Mucosa of stomach (tissue), 1 donor: ENCODE measurements around the gene BSDC1.

Source experiments
- H3K27me3 ChIP-seq: one replicate; pipeline ENCODE4 v1.7.0; 2013; ENCODE audit warnings: mild to moderate bottlenecking, low read length; ENCODE audit not compliant: control insufficient read depth, insufficient read depth
- H3K36me3 ChIP-seq: one replicate; pipeline ENCODE4 v1.7.0; 2013; ENCODE audit warnings: low read length; ENCODE audit not compliant: control insufficient read depth, insufficient read depth
- H3K4me1 ChIP-seq: one replicate; pipeline ENCODE4 v1.7.0; 2013; ENCODE audit warnings: mild to moderate bottlenecking, low read length; ENCODE audit not compliant: control insufficient read depth, insufficient read depth
- H3K4me3 ChIP-seq: one replicate; pipeline ENCODE4 v1.7.0; 2013; ENCODE audit warnings: low read length
- H3K9ac ChIP-seq: one replicate; pipeline ENCODE4 v1.7.0; 2013; ENCODE audit warnings: mild to moderate bottlenecking, low read length, moderate library complexity
- H3K9me3 ChIP-seq: one replicate; pipeline ENCODE4 v1.7.0; 2013; ENCODE audit warnings: mild to moderate bottlenecking, low read length, moderate library complexity; ENCODE audit not compliant: control insufficient read depth
- donor health status: Pancreatic carcinoma.

The BSDC1 gene

GRCh38 chr1:32352239-32352745 is 41.9 kb downstream of the BSDC1 start:
- H3K9ac ChIP-seq: peak overlapping the region; percentile 79
- no peaks in the 10 kb centered on the region for H3K36me3 ChIP-seq
- peaks cover 21% of the 10 kb centered on the region for H3K4me1 ChIP-seq
- no peaks in the 10 kb centered on the region for H3K9me3 ChIP-seq
- no peaks in the 10 kb centered on the region for H3K27me3 ChIP-seq
- peak overlapping the region; percentile 23 for H3K4me3 ChIP-seq

DNA sequence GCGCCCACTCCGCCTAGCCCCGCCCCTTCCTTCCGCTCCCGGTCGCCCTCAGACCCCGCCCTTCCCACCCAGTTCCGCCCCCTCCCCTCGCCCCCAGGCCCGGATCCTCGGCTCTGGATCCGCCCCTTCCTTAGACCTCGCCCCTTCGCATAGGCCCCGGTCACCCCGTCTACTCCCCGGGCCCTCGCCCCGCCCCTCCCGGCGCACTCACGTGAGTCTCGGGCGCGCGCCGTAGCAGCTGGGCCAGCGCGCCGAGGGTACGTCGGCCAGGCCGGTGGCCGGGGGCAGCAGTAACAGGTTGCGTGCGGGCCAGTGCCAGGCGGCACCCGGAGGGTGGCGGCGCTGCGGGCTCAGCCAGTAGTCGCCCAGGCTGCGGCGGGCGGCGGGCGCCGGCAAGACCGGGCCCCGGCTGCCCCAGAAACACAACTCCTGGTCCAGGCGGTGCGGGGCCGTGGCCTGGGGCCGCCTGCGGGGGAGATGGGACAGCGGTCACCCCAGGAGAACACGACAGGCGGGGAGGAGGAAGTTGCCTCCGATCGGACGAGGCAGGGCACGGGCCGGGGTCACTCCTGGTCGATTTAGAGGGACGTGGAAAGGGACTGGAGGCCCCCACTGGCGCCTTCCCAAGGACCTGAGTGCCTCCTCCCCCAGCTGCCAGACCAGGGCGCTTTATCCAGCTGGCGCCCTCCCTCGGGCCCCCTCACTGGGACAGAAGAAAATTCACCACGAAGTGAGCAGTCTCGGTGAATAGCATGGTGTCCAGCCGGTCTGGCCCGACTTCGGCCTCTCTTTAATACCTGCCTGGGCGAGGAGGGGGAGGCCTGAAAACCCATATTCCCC is 42.6 kb downstream of the BSDC1 start:
- H3K27me3 ChIP-seq: no peaks in the 10 kb centered on the region
- no peaks in the 10 kb centered on the region for H3K9me3 ChIP-seq
- H3K4me1 ChIP-seq: peaks cover 21% of the 10 kb centered on the region
- H3K4me3 ChIP-seq: peak overlapping the region; percentile 23
- no peaks in the 10 kb centered on the region for H3K36me3 ChIP-seq
- H3K9ac ChIP-seq: peak overlapping the region; percentile 79

DNA sequence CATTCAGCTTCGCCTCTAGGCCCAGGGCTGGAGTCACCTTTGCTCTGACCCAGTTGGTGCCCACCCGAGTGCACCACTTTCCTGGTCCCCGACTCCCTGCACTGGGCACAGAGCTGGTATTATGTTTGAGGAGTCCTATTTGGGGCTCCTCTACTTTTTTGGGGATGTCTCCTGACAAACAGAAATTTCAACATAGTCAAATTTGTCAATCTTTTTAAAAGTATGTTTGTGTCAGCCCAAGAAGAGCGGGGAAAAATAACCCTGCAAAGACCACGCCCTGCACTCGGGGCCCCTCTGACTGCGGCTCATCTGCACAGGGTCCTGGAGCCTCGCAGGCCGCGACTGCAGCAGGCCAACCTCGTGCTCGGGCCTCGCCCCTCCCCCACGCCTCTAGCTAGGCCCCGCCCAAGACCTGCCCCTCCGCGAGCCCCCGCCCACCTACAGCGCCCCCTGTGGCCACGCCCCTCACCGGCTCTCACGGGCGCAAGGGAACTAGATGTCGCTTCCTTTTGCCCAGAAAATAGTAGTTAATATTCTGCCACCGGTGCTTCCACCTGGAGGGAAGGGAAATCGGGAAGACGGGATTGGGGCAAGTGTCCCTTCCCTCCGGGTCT is 43.3 kb downstream of the BSDC1 start:
- Histone ChIP-seq H3K36me3 (no peaks in the 10 kb centered on the region), H3K9ac (peak overlapping the region; percentile 64), H3K9me3 (no peaks in the 10 kb centered on the region), H3K4me3 (peak overlapping the region; percentile 23), H3K27me3 (no peaks in the 10 kb centered on the region), H3K4me1 (peaks cover 21% of the 10 kb centered on the region)

- peaks cover 29% of the 10 kb centered on the region for H3K4me1 ChIP-seq
- H3K9me3 ChIP-seq: no peaks in the 10 kb centered on the region
- H3K4me3 ChIP-seq: no peak overlapping the region
- H3K9ac ChIP-seq: no peak overlapping the region
- no peaks in the 10 kb centered on the region for H3K36me3 ChIP-seq
- no peaks in the 10 kb centered on the region for H3K27me3 ChIP-seq
Measured at GRCh38 chr1:32349211-32349708, 45.0 kb downstream of the BSDC1 start.

GRCh38 chr1:32346532-32347157 is 47.6 kb downstream of the BSDC1 start:
- Histone ChIP-seq H3K4me3 (no peak overlapping the region), H3K36me3 (no peaks in the 10 kb centered on the region), H3K4me1 (peaks cover 18% of the 10 kb centered on the region), H3K9me3 (no peaks in the 10 kb centered on the region), H3K9ac (no peak overlapping the region), H3K27me3 (no peaks in the 10 kb centered on the region)

DNA sequence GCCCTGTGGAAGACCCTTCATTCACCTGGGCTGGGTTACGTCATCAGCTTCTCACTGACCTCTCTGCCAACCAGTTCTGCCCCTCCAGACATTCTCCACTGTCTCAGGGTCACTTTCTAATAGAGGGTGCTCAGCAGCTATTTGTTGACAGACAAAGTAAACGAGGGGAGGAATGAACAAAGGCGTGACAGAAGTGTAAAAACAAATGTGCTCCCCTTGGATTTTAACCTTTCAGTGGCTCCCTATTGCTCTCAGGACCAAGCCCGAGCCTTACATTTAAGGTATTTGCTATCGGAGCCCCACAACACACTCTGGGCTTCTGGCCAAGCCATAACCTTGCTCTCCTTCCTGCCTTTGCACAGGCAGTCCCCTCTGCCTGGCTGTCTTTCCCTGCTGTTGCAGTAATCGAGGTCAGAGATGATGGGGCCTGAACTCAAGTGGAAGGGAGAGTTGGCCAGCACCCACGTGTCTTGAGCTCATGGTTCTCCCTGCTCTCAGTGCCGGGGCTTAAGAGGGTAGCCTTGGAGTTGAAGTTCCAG is 48.9 kb downstream of the BSDC1 start:
- H3K27me3 ChIP-seq: no peaks in the 10 kb centered on the region
- peaks cover 20% of the 10 kb centered on the region for H3K4me1 ChIP-seq
- H3K9me3 ChIP-seq: no peaks in the 10 kb centered on the region
- H3K9ac ChIP-seq: no peak overlapping the region
- H3K4me3 ChIP-seq: no peak overlapping the region
- H3K36me3 ChIP-seq: no peaks in the 10 kb centered on the region

- H3K36me3 ChIP-seq: no peaks in the 10 kb centered on the region
- H3K9ac ChIP-seq: no peak overlapping the region
- no peak overlapping the region for H3K4me3 ChIP-seq
- H3K27me3 ChIP-seq: no peaks in the 10 kb centered on the region
- H3K4me1 ChIP-seq: peaks cover 37% of the 10 kb centered on the region
- H3K9me3 ChIP-seq: no peaks in the 10 kb centered on the region
Measured at GRCh38 chr1:32342704-32343103, 51.5 kb downstream of the BSDC1 start.

DNA sequence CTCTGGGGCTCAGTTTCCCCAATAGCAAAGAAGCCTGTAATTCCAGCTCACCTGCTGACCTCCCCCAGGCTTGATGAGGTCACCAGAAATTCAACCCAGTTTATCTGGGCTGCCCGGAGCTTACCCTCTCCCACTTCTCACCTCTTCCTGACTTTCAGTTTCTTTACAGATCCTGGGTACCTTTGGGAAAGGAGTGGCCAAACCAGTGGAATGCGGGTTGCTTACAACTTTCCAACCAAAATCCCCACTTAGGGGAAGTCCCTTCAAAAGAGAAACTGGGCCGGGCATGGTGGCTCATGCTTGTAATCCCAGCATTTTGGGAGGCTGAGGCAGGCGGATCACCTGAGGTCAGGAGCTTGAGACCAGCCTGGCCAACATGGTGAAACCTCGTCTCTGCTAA is 52.3 kb downstream of the BSDC1 start:
- H3K4me3 ChIP-seq: no peak overlapping the region
- no peak overlapping the region for H3K9ac ChIP-seq
- no peaks in the 10 kb centered on the region for H3K9me3 ChIP-seq
- H3K4me1 ChIP-seq: peaks cover 44% of the 10 kb centered on the region
- H3K27me3 ChIP-seq: no peaks in the 10 kb centered on the region
- no peaks in the 10 kb centered on the region for H3K36me3 ChIP-seq

DNA sequence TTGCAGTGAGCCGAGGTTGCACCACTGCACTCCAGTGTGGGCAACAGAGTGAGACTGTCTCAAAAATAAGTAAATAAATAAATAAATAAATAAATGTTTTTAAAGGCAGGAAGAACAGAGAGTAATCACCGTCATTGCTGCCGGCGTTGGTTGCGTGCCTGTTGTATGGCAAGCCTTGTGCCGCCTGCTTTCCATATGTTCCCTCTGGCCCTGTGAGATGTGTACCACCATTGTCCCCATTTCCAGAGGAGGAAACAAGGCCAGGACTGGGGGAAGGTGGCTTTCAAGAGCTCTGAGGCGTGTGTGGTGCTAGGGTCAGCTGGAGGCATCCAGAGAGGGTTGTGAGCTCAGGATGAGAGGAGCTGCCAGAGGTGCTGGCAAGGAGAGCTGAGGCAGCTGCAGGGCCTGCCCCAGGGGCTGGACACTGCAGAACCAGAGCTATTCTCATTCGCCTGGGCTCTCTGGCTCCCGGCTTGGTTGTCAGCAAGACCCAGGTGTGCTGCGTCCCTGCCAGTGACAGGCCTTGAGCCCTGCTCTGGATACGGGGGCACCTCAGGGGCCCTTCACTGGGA is 53.0 kb downstream of the BSDC1 start:
- Histone ChIP-seq H3K27me3 (no peaks in the 10 kb centered on the region), H3K36me3 (no peaks in the 10 kb centered on the region), H3K4me3 (no peak overlapping the region), H3K9me3 (no peaks in the 10 kb centered on the region), H3K9ac (no peak overlapping the region), H3K4me1 (peaks cover 49% of the 10 kb centered on the region)

DNA sequence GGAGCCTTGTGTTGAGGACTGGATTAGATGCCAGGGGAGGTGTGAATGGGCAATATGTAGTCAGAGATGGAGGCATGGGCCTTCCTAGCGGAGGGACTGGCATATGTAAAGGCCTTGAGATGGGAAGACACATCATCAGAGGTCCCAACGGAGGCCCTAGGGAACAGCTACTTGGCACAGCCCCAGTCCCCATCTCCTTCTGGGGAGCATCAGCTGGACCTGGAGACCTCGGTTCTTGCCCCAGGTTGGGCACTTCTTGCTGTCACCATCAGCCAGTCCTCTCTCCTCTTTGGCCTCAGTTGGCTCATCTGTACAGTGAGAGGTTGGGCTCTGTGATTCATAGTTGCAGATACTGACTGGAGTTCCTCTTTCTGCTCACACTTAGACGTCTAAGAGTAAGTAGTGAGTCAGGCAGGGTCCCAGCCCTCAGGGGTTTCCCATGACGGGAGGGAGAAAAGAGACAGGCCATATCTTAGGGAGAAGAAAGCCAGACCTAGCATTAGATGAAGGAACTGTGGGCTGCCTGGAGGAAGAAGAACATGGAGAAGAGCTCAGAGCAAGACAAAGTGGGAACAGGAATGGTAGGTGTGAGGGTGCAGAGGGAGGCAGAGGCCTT is 54.8 kb downstream of the BSDC1 start:
- Histone ChIP-seq H3K36me3 (no peaks in the 10 kb centered on the region), H3K9ac (no peak overlapping the region), H3K4me1 (peaks cover 50% of the 10 kb centered on the region), H3K9me3 (no peaks in the 10 kb centered on the region), H3K27me3 (no peaks in the 10 kb centered on the region), H3K4me3 (no peak overlapping the region)

GRCh38 chr1:32338637-32339145 is 55.5 kb downstream of the BSDC1 start:
- Histone ChIP-seq H3K4me3 (no peak overlapping the region), H3K9ac (peak overlapping the region; percentile 52), H3K4me1 (peaks cover 56% of the 10 kb centered on the region), H3K36me3 (no peaks in the 10 kb centered on the region), H3K27me3 (no peaks in the 10 kb centered on the region), H3K9me3 (no peaks in the 10 kb centered on the region)
